NB4 (cell line): Measurements from ENCODE around the gene CD46.

Experiments used
- DNase-seq: peaks from one replicate; pipeline ENCODE4 v3.0.0; 2010; ENCODE audit warnings: low read depth
- H3K4me3 ChIP-seq: one replicate; pipeline ENCODE4 v1.5.1; 2011; ENCODE audit warnings: mild to moderate bottlenecking, low read depth, low read length, moderate library complexity
- MAX ChIP-seq: IDR thresholded peaks from 2 replicates; pipeline ENCODE4 v1.6.1; 2011; ENCODE audit warnings: low read depth, low read length
- MYC ChIP-seq: IDR thresholded peaks from 2 replicates; pipeline ENCODE4 v1.6.1; 2011; ENCODE audit warnings: low read depth, low read length
- POLR2A ChIP-seq: IDR thresholded peaks from 2 replicates; pipeline ENCODE4 v1.6.1; 2011; ENCODE audit warnings: mild to moderate bottlenecking; ENCODE audit not compliant: insufficient read length; ENCODE audit errors: extremely low read depth
- TF ChIP-seq, protein P1 (sequence below): IDR thresholded peaks from one replicate; pipeline ENCODE4 v1.5.1; 2012; ENCODE audit warnings: low read depth, low read length

The CD46 gene

GRCh38 chr1:207824691-207825408, 73.0 kb downstream of the CD46 start:
- H3K4me3 ChIP-seq, result peak overlapping the region; percentile 60

DNA sequence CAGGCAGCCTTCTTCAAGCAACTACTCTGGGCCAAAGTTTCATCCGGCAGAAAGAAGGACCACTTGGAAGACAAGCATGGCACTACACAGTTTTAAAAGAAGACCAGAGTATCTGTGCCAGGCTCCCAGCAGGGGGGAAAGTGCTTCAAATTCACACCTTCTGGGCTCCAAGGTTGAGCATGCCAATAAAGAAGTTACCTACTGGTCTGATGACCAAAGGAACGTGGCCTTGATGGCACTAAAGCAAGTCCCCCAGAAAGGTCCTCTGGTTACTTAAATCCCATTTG, 73.5 kb downstream of the CD46 start:
- peak overlapping the region; percentile 60 for H3K4me3 ChIP-seq
- TF ChIP-seq POLR2A, result no peak
- TF ChIP-seq, protein P1, sequence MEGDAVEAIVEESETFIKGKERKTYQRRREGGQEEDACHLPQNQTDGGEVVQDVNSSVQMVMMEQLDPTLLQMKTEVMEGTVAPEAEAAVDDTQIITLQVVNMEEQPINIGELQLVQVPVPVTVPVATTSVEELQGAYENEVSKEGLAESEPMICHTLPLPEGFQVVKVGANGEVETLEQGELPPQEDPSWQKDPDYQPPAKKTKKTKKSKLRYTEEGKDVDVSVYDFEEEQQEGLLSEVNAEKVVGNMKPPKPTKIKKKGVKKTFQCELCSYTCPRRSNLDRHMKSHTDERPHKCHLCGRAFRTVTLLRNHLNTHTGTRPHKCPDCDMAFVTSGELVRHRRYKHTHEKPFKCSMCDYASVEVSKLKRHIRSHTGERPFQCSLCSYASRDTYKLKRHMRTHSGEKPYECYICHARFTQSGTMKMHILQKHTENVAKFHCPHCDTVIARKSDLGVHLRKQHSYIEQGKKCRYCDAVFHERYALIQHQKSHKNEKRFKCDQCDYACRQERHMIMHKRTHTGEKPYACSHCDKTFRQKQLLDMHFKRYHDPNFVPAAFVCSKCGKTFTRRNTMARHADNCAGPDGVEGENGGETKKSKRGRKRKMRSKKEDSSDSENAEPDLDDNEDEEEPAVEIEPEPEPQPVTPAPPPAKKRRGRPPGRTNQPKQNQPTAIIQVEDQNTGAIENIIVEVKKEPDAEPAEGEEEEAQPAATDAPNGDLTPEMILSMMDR, result no peak
- TF ChIP-seq MAX, result no peak
- no peak for TF ChIP-seq MYC
- peak; percentile 15 for DNase-seq

More at GRCh38 chr1:207824691-207825408, 73.0 kb downstream of the CD46 start:
- no peak for DNase-seq
- TF ChIP-seq MYC (no peak), POLR2A (no peak), MAX (no peak)
- TF ChIP-seq, protein P1, result no peak

- peak overlapping the region; percentile 60 for H3K4me3 ChIP-seq
- peak; percentile 94 for DNase-seq
- TF ChIP-seq MAX (no peak), MYC (no peak), POLR2A (no peak)
- TF ChIP-seq, protein P1, result no peak
Measured at GRCh38 chr1:207825719-207826556, 74.1 kb downstream of the CD46 start.

DNA sequence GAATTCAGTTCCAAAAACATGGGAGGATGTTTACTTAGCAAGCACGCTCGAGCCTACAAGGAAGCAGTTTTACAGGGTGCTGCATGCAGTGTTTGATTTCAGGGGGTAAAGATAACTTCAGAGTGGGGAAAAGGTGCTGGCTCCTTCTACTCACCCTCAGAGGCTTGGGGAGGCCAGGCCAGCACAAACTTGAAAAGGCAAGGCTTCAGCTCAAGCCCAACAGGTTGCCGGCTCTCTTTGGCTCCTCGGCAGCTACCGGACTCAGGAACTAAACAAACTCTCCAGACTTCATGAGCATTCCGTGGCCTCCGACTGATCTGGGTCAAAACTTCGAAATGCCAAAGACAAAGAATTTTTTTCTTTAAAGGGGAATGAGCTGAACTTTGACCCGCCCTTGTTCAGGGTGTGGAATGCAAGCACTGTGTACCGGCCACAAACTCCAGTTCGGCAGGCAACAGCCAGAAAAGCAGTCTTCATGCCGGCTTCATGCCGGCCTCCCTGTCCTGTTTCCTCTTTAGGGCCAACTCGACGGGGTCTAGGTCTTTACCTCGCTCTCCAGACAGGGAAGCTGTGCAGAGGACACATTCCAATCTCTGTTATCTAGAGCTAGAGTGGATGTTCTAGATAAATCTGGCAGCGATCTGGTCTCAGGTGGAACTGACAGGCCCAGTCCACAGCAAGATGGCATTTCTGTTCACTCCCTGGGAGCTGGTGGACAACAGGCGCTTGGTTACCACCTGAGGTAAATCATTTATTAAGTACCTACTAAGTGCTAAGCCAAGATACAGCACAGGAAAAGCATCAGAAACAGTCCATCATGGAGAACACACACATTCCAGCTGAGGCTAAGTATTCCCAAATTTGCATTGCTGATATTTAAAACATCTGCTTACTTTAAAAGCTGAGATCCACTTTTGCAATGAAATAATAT, 75.0 kb downstream of the CD46 start:
- peak overlapping the region; percentile 60 for H3K4me3 ChIP-seq
- DNase-seq, result peak; percentile 27
- no peak for TF ChIP-seq MAX
- TF ChIP-seq POLR2A, result no peak

- H3K4me3 ChIP-seq, result no peak overlapping the region
- TF ChIP-seq, protein P1, result no peak
- TF ChIP-seq MYC, result no peak
- TF ChIP-seq POLR2A, result no peak
- TF ChIP-seq MAX, result no peak
- DNase-seq, result no peak
Measured at GRCh38 chr1:207827488-207827830, 75.6 kb downstream of the CD46 start.
